OCI-LY7 (cell line): ENCODE measurements around the gene ARMC5.

ENCODE experiments used
- CTCF ChIP-seq: fragments of 200-600 bp; sonication (generic); conservative IDR thresholded peaks from 2 replicates; pipeline ENCODE4 v1.5.1; 2014; ENCODE audit warnings: mild to moderate bottlenecking, antibody characterized with exemption, low read length, moderate library complexity, mixed read lengths
- EZH2phosphoT487 ChIP-seq: fragments of 200-600 bp; sonication (generic); IDR thresholded peaks from 2 replicates; pipeline ENCODE4 v1.6.1; 2018; ENCODE audit warnings: low read depth, borderline replicate concordance, mild to moderate bottlenecking, mixed run types, antibody characterized with exemption, low read length, moderate library complexity, mixed read lengths

DNA sequence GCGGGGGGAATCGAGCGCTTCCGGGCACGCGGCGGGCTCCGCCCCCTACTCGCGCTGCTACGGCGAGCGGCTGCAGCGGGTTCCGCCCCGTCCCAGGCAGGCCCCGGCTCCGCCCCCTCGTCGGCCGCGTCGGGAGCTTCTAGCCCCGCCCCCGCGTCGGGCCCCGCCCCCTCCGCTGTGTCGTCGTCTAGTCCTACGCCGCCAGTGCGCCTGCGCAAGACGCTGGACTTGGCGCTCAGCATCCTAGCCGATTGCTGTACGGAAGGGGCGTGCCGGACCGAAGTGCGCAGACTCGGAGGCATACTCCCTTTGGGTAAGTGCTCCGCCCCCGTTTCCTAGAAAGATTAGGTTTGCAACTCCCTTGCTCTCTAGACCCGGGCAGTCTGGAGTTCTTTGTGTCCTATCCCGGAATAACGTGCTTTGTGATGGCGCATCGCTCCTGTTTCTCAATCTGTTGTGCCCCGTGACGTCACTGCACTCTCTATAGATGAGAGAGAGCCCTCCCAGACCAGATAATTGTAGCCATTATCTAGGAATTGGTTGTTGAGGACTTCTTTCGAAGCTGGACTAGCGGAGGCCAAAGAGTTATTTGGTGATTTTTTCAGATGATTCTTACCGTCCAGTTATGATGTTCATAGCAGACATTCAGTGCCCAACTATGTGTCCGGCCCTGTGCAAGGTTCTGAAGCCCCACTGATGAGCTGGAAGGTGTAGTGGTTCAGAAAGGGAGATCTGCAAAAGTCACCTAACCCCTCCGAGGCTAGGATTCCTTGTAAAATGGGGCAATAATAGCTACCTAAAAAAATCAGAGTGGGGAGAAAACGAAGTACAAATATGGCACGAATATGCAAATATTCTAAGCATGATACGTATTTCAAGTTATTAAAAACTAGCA, 633 bp downstream of the ARMC5 start:
- no peak for TF ChIP-seq CTCF
- TF ChIP-seq EZH2phosphoT487, result no peak
